ENCODE measurements around the gene NFYC. TPM values are rescaled to one million over a fixed set of nuclear protein-coding genes. Genes with fewer than 3 reads are reported as not detected.

The NFYC gene
- total RNA-seq, 1 experiment from 2014 or later, result 46.5 TPM

DNA sequence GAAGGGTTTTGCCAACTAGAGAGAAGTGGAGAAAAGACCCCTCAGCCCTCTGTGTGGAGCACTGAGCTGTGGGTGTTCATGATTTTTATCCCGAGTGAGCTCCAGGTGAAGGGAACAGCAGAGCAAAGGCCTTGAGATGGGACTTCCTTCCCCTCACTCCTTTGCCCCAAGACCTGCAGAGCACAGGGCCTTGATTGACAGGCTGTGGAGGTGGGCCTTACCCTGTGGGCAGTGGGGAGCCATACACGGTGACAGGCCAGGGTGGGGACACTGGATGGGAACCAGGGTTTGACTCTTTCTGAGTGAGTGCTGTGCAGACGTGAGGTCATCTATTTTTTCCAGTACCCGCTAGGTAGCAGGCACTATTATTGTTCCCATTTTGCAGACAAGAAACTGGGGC, 102.5 kb downstream of the NFYC start (continued):
- TF ChIP-seq NFATC4 (CRISPR knock-in tag; IDR thresholded peaks at IDR 0.05) (no peak), FOXJ3 (CRISPR knock-in tag; IDR thresholded peaks at IDR 0.05; ENCODE audit: borderline replicate concordance) (no peak), JAZF1 (CRISPR knock-in tag; IDR thresholded peaks at IDR 0.05) (no peak)

DNA sequence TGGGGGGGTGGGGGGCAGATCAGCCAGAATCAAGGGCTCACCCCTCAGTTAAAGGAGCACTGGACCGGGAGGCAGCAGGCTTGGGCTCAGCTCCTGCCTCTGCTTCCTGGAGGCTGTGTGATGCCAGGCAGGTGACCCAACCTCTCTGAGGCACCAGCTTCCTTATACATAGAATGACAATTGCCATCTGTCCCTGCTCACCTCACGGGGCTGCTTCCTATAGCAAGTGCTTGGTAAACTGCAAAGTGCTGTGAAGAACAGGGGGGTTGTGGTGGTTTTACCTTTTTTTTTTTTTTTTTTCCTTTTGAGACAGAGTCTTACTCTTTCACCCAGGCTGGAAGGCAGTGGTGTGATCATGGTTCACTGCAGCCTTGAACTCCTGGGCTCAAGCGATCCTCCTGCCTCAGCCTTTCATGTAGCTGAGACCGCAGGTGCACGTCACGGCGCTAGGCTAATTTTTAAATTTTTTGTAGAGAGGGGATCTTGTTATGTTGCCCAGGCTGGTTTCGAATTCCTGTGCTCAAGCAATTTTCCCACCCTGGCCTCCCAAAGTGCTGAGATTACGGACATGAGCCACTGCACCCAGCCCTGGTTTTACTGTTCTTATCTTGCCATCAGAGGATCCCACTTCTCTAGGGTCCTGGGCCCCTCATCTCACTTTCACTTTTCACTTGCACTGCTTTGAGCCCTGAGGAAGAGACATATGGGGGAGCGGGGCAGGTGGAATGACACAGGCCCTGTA, 103.6 kb downstream of the NFYC start:
- Mint-ChIP-seq H3K9me3 (no peaks in the 10 kb centered on the region), H3K4me1 (peaks cover 21% of the 10 kb centered on the region), H3K27me3 (ENCODE audit: low read depth) (no peaks in the 10 kb centered on the region), H3K4me3 (no peak overlapping the region), H3K27ac (no peak overlapping the region; the same call in 1 of the 2 replicates), H3K36me3 (no peaks in the 10 kb centered on the region)
- DNase-seq (ENCODE audit: low spot score) (no peak), ATAC-seq (no peak)
- ChIA-PET POLR2A (interaction anchor here (0.7 kb wide), 1 partner anchor 9 kb away, joined by 6 read pairs; no protein-coding TSS in a partner anchor), CTCF (interaction anchor here (0.6 to 2.0 kb wide), 8 partner anchors 13 to 170 kb away, joined by 3 to 7 read pairs (median 4); no protein-coding TSS in a partner anchor)
- TF ChIP-seq ZNF219 (CRISPR knock-in tag; IDR thresholded peaks at IDR 0.05; ENCODE audit: borderline replicate concordance) (no peak), SP1 (CRISPR knock-in tag; conservative IDR thresholded peaks at IDR 0.05) (no peak), TP53 (CRISPR knock-in tag; IDR thresholded peaks at IDR 0.05) (no peak), GABPB1 (CRISPR knock-in tag; IDR thresholded peaks at IDR 0.05) (no peak), FOXP1 (CRISPR knock-in tag; IDR thresholded peaks at IDR 0.05; ENCODE audit: borderline replicate concordance) (no peak)
- TF ChIP-seq, protein P1, sequence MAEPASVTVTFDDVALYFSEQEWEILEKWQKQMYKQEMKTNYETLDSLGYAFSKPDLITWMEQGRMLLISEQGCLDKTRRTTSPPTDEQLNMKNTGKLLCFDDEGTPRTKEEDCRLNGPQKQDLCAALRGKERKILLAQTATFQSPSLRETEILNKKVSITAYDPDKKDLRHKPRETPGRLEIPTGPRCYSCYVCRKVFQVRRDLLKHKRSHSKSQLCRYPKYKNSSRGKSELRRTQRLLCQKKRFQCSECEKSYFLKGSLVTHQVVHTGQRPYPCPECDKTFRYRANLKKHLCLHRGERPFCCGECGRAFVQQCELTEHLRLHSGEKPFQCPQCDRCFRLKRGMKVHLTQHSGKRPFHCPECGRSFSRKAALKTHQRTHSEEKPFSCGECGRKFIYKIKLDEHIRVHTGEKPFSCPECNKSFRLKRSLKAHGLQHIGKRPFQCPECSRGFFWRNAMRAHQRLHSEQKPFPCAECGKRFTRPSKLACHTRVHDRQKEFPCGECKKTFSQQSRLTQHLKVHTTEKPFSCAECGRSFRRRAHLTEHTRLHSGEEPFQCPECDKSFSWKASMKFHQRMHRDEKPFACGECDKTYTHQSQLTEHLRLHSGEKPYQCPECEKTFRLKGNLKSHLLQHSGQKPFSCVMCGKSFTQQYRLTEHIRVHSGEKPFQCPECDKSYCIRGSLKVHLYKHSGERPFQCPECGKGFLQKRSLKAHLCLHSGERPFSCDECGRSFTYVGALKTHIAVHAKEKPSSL (CRISPR knock-in tag; conservative IDR thresholded peaks at IDR 0.05), result no peak
- TF ChIP-seq, protein P2, sequence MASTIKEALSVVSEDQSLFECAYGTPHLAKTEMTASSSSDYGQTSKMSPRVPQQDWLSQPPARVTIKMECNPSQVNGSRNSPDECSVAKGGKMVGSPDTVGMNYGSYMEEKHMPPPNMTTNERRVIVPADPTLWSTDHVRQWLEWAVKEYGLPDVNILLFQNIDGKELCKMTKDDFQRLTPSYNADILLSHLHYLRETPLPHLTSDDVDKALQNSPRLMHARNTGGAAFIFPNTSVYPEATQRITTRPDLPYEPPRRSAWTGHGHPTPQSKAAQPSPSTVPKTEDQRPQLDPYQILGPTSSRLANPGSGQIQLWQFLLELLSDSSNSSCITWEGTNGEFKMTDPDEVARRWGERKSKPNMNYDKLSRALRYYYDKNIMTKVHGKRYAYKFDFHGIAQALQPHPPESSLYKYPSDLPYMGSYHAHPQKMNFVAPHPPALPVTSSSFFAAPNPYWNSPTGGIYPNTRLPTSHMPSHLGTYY (CRISPR knock-in tag; IDR thresholded peaks at IDR 0.05), result no peak
- TF ChIP-seq, protein P3, sequence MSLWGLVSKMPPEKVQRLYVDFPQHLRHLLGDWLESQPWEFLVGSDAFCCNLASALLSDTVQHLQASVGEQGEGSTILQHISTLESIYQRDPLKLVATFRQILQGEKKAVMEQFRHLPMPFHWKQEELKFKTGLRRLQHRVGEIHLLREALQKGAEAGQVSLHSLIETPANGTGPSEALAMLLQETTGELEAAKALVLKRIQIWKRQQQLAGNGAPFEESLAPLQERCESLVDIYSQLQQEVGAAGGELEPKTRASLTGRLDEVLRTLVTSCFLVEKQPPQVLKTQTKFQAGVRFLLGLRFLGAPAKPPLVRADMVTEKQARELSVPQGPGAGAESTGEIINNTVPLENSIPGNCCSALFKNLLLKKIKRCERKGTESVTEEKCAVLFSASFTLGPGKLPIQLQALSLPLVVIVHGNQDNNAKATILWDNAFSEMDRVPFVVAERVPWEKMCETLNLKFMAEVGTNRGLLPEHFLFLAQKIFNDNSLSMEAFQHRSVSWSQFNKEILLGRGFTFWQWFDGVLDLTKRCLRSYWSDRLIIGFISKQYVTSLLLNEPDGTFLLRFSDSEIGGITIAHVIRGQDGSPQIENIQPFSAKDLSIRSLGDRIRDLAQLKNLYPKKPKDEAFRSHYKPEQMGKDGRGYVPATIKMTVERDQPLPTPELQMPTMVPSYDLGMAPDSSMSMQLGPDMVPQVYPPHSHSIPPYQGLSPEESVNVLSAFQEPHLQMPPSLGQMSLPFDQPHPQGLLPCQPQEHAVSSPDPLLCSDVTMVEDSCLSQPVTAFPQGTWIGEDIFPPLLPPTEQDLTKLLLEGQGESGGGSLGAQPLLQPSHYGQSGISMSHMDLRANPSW (CRISPR knock-in tag; conservative IDR thresholded peaks at IDR 0.05; ENCODE audit: low read depth), result no peak
- TF ChIP-seq, protein P4, sequence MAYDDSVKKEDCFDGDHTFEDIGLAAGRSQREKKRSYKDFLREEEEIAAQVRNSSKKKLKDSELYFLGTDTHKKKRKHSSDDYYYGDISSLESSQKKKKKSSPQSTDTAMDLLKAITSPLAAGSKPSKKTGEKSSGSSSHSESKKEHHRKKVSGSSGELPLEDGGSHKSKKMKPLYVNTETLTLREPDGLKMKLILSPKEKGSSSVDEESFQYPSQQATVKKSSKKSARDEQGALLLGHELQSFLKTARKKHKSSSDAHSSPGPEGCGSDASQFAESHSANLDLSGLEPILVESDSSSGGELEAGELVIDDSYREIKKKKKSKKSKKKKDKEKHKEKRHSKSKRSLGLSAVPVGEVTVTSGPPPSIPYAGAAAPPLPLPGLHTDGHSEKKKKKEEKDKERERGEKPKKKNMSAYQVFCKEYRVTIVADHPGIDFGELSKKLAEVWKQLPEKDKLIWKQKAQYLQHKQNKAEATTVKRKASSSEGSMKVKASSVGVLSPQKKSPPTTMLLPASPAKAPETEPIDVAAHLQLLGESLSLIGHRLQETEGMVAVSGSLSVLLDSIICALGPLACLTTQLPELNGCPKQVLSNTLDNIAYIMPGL (CRISPR knock-in tag; IDR thresholded peaks at IDR 0.05), result no peak

DNA sequence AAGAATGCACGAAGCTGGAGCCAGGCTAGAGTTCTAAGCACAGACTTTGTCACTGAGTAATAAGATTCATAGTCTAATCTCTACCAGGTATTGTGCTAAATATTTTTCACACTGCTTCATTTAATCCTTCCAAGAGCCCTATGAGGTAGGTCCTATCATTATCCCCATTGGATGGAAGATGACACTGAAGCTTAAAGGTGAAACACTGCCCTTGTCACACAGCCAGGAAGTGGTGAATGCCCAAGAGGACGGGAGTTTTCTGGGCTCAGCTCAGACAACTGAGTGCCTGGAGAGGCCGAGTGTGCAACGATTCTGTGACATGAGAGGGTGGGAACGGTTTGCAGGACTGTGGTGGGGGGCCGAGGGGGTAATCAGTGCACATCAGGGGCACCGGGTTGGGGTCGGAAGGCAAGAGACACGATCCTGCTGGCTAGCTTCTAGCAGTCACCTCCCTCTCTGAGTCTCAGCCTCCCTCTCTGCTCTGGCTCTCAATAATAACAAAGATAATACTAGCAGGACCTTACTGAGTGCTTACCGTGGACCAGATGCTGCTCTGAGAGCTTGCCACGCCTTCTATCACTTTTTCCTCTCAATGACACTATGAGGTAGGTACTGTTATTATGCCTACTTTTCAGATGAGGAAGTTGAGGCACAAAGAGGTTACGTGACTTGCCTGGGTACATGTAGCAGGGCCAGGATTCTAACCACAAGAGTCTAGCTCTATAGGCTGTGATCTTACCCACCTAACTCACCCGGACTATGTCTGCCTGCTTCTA, 104.5 kb downstream of the NFYC start:
- ChIA-PET CTCF (interaction anchor here (0.8 to 1.4 kb wide), 4 partner anchors 13 to 157 kb away, joined by 3 to 6 read pairs (median 4); no protein-coding TSS in a partner anchor), POLR2A (interaction anchor here (0.7 kb wide), 1 partner anchor 10 kb away, joined by 6 read pairs; no protein-coding TSS in a partner anchor)
- Mint-ChIP-seq H3K4me3 (no peak overlapping the region), H3K4me1 (peaks cover 28% of the 10 kb centered on the region), H3K27ac (no peak overlapping the region), H3K9me3 (no peaks in the 10 kb centered on the region), H3K36me3 (no peaks in the 10 kb centered on the region), H3K27me3 (ENCODE audit: low read depth) (peaks cover 5% of the 10 kb centered on the region)
- DNase-seq (ENCODE audit: low spot score) (no peak), ATAC-seq (no peak)
- no peak for TF ChIP-seq NFE2L1 (CRISPR knock-in tag; IDR thresholded peaks at IDR 0.05)
- TF ChIP-seq SMAD3 (CRISPR knock-in tag; IDR thresholded peaks at IDR 0.05; ENCODE audit: borderline replicate concordance), result no peak
- TF ChIP-seq, protein P5, sequence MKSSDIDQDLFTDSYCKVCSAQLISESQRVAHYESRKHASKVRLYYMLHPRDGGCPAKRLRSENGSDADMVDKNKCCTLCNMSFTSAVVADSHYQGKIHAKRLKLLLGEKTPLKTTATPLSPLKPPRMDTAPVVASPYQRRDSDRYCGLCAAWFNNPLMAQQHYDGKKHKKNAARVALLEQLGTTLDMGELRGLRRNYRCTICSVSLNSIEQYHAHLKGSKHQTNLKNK (CRISPR knock-in tag; IDR thresholded peaks at IDR 0.05), result no peak
- TF ChIP-seq HMGA2 (CRISPR knock-in tag; IDR thresholded peaks at IDR 0.05), result no peak
- TF ChIP-seq SMAD4 (CRISPR knock-in tag; IDR thresholded peaks at IDR 0.05), result no peak
- no peak for TF ChIP-seq ZNF396 (CRISPR knock-in tag; IDR thresholded peaks at IDR 0.05; ENCODE audit: borderline replicate concordance)
- TF ChIP-seq, protein P6, sequence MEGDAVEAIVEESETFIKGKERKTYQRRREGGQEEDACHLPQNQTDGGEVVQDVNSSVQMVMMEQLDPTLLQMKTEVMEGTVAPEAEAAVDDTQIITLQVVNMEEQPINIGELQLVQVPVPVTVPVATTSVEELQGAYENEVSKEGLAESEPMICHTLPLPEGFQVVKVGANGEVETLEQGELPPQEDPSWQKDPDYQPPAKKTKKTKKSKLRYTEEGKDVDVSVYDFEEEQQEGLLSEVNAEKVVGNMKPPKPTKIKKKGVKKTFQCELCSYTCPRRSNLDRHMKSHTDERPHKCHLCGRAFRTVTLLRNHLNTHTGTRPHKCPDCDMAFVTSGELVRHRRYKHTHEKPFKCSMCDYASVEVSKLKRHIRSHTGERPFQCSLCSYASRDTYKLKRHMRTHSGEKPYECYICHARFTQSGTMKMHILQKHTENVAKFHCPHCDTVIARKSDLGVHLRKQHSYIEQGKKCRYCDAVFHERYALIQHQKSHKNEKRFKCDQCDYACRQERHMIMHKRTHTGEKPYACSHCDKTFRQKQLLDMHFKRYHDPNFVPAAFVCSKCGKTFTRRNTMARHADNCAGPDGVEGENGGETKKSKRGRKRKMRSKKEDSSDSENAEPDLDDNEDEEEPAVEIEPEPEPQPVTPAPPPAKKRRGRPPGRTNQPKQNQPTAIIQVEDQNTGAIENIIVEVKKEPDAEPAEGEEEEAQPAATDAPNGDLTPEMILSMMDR (IDR thresholded peaks at IDR 0.05), result no peak
- no peak for TF ChIP-seq ZNF219 (CRISPR knock-in tag; IDR thresholded peaks at IDR 0.05; ENCODE audit: borderline replicate concordance)
- no peak for TF ChIP-seq ZNF138 (CRISPR knock-in tag; conservative IDR thresholded peaks at IDR 0.05)
